ENCODE measurements around the gene SOX5.

SOX5 gene

GRCh38 chr12:23684121-23684520 lies 265.3 kb downstream of the SOX5 start:
- DNase-seq (ENCODE audit: extremely low read depth, low read depth): no peak
- no peak for TF ChIP-seq CTCF (IDR thresholded peaks at IDR 0.05; ENCODE audit: low read depth, low read length)

- no peak for TF ChIP-seq CTCF (IDR thresholded peaks at IDR 0.05; ENCODE audit: low read depth, low read length)
- DNase-seq (ENCODE audit: extremely low read depth, low read depth): no peak
Measured at GRCh38 chr12:23681237-23681636, 268.2 kb downstream of the SOX5 start.

- TF ChIP-seq CTCF (IDR thresholded peaks at IDR 0.05; ENCODE audit: low read depth, low read length): no peak
- DNase-seq (ENCODE audit: extremely low read depth, low read depth): no peak
Measured at GRCh38 chr12:23674064-23674463, 275.4 kb downstream of the SOX5 start.

- TF ChIP-seq CTCF (IDR thresholded peaks at IDR 0.05; ENCODE audit: low read depth, low read length): no peak
- DNase-seq (ENCODE audit: extremely low read depth, low read depth): no peak
Measured at GRCh38 chr12:23671881-23672280, 277.6 kb downstream of the SOX5 start.

- TF ChIP-seq CTCF (IDR thresholded peaks at IDR 0.05; ENCODE audit: low read depth, low read length): no peak
- DNase-seq (ENCODE audit: extremely low read depth, low read depth): no peak
Measured at GRCh38 chr12:23670684-23671083, 278.8 kb downstream of the SOX5 start.

- TF ChIP-seq CTCF (IDR thresholded peaks at IDR 0.05; ENCODE audit: low read depth, low read length): no peak
- DNase-seq (ENCODE audit: extremely low read depth, low read depth): no peak
Measured at GRCh38 chr12:23669691-23670090, 279.8 kb downstream of the SOX5 start.

GRCh38 chr12:23666866-23667265 lies 282.6 kb downstream of the SOX5 start:
- DNase-seq (ENCODE audit: extremely low read depth, low read depth): no peak
- TF ChIP-seq CTCF (IDR thresholded peaks at IDR 0.05; ENCODE audit: low read depth, low read length): no peak

Data from AG09319 (cell line).